ENCODE measurements around the gene CHRNA3.
"Not testable (repeated sequence)": the region's sequence is repeated elsewhere in the genome, so short reads cannot be mapped to it uniquely, and the experiment has no call there.

CHRNA3 gene

DNA sequence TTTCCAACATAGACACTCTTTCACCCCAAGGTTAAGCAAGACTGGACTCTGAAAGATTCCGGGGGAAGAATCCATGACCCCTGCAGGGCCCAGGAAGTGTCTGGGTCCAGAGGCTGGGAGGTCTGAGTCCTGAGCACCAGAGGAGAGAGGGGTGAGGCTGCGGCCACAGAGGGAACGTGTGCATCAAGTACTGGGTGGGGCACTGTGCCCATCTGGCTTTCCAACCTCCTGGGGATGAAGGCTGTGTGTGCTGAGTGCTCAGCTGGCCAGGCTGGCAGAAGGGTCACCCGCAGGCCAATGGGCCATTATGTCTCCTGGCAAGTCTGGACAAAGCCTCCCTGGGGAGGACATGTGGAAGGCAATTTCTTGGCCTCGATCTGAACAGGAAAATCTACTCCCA is 3.3 kb downstream of the CHRNA3 start:
- no peak for DNase-seq (ENCODE audit: low spot score)

DNA sequence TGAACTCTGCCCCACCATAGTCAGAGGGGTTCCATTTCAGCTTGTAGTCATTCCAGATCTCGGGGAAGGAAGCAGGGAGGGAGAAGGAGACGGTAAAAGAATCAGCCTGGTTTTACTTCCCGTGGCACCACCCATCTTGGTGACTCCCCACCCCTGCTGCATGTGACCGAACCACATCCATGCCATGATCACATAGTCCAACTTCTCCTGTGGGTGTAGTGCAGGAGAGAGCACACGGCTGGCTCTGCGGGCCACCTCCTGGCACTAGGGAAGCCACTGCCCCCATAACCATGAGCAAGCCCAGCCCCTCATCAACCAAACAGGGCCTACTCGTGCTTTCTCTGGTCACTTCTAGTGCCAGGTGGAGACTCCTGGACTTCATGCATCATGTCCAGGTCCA is 3.7 kb downstream of the CHRNA3 start:
- DNase-seq (ENCODE audit: low spot score) = no peak

DNA sequence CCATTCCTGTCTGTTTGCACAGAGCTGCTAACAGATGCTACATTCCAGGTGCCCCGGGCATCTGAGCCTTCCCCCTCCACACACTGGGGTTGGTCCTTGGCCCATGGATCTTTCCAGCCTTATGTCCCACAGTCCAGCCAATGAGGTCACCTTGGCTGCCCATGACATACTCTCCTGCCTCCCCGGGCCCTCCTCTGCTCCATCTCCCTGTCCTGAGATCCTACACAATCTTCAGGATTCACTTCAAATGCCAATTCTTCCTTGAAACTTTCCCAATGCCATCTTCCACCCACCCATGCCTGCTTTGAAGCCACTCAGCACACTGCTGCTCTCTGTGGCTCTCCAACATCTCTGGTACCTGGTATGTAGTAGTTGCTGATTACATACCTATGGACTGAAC is 4.3 kb downstream of the CHRNA3 start:
- no peak for DNase-seq (ENCODE audit: low spot score)

DNA sequence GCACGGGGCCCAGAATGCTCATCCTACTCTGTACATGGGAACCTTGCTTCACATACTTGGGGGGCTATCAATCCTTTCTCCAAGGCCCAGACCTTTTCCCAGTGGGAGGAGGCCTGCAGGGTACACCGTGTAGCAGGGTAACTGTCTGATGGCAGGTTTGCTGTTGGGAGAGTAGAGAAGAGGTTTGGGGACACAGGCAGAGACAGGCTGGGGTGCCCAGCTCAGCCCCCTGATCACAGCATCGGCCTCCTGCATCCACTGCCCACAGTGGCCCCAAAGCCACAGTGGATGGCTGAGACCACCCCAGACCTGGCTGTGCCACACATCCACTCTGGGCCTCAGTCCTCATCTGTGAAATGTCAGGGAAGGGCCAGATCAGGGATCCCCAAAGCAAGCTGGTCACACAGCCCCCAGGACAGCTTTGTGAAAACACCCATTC is 5.6 kb downstream of the CHRNA3 start:
- peak; percentile 26 for DNase-seq (ENCODE audit: low spot score)

DNA sequence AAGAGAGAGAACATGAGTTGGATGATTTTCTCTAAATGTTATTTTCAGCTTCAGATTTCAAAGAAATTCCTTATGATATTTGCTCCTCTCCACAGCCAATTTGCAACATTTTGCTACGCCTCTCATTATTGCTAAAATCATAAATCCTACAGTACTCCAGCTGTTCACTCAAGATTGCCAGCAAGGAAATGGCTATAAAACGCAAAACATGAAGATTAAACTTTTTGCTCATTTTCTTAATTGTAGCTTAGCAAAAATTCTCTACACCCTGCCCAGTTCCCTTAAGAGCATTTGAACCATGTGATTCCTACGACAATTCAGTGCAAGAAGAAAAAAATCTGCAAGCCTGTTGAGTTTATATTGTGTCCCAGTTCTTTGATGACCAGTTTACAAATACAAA is 6.8 kb downstream of the CHRNA3 start:
- DNase-seq (ENCODE audit: low spot score) = no peak

DNA sequence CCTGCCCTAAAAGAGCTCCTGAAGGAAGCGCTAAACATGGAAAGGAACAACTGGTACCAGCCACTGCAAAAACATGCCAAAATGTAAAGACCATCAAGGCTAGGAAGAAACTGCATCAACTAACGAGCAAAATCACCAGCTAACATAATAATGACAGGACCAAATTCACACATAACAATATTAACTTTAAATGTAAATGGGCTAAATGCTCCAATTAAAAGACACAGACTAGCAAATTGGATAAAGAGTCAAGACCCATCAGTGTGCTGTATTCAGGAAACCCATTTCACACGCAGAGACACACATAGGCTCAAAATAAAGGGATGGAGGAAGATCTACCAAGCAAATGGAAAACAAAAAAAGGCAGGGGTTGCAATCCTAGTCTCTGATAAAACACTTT is 11.2 kb downstream of the CHRNA3 start:
- not testable (repeated sequence) for DNase-seq (ENCODE audit: low spot score)

DNA sequence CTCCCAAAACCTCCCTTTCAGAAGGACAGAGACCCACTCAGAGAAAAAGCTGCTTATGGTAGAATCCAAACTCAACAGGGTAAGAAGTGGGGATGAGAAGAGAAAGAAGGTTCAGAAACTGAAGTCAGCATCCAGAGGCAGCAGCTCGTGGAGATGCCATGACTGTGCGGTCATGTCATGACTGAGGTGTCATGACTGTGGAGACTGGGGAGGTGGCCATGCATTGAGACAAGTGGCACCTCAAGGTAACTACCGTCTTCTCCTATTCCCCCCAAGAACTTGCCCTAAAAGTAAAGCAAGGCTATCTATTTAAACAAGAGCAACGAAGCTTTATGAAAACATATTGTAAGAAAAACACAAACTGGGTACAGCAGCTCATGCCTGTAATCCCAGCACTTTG is 15.1 kb downstream of the CHRNA3 start:
- DNase-seq (ENCODE audit: low spot score) = no peak

DNA sequence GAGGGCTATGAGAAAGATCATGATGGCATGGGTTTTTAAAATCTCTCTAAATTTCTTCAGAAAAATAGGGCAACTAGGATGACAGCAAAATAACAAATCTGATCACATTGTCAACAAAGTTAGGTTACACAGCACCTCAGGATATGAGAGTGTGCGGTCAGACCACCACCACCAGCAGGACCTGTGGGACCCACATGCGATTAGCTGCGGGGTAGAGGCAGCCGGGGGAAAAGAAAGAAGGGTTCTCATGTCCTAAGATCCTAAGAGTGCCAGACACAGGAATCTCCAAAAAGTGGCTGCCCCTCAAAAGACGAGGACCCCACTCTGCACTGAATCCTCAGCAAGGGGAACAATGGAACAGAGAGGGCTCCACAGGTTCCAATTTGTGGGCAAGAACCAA is 15.6 kb downstream of the CHRNA3 start:
- no peak for DNase-seq (ENCODE audit: low spot score)

DNA sequence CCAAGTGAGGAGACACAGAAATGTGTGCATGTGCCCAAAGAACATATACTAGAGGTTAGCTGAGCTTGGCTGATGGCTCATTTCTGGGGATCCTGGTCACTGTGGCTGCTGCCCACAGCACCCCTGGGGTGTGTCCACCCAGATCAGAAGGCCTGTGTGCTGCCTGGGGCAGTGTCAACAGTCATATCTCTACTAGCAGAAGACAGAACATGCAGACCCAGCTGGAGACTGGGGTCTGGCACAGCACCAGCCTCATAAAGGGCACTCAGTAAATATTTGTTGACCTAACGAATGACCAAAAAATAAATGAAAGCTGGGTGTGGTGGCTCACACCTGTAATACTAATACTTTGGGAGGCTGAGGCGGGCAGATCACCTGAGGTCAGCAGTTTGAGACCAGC is 16.4 kb downstream of the CHRNA3 start:
- no peak for DNase-seq (ENCODE audit: low spot score)

DNA sequence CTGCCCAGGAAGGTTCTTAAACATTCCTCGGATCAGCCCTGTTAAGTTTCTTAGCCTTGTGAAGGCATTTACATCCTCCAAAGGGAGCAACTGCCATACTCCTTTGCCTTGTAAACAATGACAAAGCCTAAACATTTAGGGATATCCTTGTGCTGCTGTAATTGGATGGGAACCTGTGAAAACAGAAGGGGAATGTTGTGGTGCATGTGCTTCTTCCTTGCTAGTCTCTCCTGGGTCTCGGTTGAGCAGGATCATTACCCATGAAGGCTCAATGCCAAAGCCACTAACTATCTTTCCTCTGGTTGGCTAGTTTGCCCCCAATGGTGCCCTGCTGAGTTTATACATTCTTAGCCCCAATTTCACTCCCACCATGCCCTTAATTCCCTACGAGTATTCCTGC is 17.3 kb downstream of the CHRNA3 start:
- no peak for DNase-seq (ENCODE audit: low spot score)

DNA sequence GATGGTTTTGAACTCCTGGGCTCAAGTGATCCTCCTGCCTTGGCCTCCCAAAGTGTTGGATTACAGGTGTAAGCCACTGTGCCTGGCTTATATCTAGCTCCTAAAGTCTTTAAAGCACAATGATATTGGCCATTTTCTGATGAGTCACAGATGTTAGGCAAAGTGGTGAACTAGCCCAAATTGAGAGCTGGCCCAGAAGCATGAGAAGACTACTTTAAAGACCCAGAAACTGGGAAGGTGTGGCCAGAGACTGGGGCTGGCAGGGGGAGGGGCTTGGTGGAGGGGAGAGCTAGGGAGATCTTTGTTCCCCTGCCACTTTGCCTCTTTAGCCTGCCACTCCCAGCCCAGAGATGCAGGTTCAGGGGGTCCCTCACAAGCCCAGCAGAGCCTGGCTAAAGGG is 21.6 kb downstream of the CHRNA3 start:
- no peak for DNase-seq (ENCODE audit: low spot score)

DNA sequence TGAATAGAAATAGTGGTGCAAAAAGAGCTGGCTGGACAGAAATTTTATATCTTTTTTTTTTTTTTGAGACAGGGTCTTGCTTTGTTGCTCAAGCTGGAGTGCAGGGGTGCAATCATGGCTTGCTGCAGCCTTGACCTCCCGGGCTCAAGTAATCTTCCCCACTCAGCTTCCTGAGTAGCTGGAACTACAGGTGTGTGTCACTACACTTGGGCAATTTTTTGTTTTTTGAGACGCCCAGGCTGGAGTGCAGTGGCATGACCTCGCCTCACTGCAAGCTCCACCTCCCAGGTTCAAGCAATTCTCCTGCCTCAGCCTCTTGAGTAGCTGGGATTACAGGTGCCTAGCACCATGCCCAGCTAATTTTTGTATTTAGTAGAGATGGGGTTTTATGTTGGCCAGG is 22.4 kb downstream of the CHRNA3 start:
- DNase-seq (ENCODE audit: low spot score) = no peak

DNA sequence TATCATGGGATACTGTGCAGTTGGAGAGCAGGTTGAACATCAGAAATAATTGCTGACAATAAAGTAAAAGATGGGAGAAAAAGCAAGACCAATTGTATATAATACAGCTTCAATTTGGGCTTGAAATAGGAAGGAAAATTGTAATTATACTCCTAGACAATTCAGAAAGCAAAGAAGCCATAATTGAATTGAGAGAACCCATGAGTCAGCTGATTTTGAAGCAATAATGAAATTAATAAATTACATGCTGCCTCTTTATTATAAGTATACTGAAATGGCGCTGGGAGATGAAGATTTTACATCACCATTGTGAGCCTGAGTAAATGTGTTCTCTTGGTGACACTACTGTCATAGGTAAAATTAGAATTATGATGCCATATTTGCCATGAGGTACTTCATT is 23.2 kb downstream of the CHRNA3 start:
- no peak for DNase-seq (ENCODE audit: low spot score)

DNA sequence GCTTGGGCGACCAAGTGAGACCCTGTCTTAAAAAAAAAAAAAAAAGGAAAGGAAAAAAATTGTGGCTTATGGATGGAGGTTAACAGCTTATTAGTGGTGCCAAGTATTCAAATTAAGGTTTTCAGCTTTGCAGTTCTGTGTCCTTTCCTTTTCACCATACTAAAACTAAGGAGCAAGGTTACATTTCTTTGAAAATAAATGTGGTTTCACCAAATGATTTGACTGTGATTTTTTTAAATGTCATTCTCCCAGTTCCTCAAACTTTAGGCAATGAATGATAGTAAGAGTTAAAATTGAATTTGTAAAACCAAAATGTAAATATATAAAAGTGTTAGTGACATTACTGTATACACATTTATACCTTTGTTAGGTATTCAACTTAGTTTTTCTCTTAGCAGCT is 45.9 kb downstream of the CHRNA3 start:
- DNase-seq (ENCODE audit: low spot score) = no peak

DNA sequence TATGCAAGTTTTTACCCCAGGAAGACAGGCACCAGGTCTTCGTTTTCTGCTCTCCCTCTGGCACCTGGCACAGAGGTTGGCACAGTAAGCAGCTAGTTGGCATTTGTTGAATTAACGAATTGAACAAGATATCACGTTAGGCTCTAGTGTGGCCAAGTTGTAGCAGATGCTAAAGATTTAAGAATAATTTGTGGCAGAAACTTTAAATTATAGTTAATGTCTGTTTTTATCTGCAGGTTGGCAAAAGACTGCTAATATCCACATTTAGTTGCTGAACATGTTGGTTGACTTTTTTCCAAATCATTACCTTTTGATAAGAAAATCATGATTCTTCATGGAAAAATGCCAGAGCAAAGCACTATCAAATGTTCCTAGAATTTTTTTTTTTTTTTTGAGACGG is 47.4 kb downstream of the CHRNA3 start:
- DNase-seq (ENCODE audit: low spot score) = no peak

DNA sequence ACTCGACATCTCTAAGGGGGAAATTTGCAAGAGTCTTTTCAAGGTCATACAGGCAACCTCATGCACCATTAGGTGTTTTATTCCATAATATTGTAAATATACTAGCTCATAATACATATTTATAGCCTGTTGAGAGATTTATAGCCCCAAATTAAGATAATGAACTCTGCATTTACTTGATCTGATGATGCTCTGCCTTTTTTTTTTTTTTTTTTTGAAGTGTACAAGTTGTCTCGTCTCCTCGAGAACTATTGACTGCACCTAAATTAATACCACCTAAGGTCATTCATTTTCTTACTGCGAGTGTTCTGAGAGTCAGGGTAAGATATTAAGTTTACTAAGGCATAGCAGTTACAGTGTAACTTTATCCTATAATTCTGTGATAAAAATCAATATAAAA is 49.4 kb downstream of the CHRNA3 start:
- no peak for DNase-seq (ENCODE audit: low spot score)

DNA sequence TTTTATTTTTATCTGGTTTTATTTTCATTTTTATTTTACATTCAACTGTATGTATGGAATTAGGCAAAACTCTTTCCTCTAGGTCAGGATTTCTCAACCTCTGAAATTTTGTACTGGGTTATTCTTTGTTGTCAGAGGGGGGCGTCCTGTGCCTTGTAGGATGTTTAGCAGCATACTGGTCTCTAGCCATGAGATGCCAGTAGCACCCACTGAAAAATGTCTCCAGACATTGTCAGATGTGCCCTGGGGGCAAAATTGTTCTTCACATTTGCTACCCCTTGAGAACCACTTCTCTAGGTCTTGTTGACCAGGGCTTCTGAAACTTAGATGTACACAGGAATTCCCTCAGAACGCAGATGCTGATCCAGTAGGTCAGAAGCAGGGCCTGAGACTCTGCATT is 50.1 kb downstream of the CHRNA3 start:
- no peak for DNase-seq (ENCODE audit: low spot score)

DNA sequence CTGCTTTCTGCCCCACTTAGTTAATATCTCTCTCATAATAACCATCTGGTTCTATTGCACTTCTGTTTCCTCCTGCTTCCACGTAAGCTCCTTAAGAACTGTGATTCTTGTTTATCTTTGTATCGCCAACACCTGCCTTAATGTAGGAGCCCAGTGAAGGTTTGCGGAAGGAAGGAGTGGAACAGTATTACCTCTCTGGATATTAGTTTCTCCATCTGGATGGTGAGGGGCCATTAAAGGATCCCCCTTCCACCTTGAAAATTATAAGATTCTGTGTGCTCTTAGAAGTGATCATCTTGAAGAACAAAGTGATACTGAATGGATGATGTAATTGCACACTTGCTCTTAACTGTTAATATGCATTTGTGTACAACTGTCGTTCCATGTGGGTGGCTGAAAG is 53.3 kb downstream of the CHRNA3 start:
- no peak for DNase-seq (ENCODE audit: low spot score)

DNA sequence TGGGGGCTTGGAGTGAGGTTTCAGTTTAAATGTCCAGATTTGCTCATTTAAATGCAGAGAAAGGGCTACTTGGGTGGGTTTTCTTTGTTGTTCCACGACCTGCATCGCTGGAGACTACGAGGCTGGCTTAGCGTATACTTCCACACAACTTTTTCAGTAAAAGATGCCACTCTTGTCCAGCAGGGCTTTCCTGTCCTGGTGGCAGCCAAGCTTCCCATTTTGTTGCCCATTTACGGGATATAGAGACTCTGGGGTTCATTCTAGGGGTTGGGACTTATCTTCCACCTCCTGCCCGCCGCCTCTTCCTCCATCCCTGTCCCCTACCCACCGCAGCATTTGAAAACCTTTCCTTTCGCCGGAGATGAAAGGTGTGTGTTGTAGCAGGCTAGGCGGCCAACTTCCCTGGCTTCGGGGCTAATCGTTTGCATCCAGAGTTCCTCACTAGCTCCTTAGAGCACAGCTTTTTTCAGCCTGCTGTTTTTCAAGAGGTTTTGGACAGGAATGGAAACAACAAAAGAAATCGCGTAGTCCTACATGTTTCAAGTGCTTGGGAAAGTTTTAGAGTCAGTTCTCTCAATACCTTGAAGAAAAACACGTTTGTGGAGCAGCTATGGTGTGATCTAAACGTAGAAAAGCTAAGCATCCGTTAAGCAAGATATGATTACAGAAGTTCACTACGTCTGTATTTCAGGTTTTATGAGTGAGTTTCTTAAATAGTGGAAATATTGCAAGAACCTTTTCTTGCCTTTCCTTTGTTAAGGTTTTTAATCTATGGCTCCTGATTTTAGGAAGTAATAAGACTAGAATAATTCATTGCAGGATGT is 54.6 kb downstream of the CHRNA3 start:
- no peak for DNase-seq (ENCODE audit: low spot score)

DNA sequence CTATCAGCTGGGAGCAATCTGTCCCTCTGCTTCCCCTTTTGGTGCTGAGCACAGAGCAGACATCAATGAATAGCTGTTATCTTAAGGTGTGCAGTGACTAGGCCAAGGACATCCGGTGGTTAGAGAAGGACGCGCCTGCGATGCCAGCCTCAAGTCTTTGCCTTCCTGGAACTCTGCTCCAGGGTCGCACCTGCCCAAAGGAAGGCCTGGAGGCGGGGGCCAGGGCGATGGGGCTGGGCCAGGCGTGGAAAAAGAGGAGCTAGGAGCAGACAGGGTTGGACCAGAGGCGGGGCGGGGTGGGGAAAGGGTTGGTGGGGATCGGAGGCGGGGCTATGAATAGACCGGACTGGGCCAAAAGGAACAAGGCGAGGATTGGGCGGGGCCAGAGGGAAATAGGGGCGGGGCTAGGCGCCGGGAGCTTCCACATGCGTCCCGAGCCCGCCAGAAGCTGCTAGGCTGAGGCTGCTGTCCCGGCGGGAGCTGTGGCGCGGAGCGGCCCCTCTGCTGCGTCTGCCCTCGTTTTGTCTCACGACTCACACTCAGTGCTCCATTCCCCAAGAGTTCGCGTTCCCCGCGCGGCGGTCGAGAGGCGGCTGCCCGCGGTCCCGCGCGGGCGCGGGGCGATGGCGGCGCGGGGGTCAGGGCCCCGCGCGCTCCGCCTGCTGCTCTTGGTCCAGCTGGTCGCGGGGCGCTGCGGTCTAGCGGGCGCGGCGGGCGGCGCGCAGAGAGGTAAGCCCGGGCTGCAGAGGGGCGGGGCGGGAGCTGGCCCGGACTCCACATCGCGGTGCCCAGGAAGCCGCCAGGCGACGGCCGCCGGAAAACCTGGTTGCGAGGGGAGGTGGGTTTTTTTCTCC is 55.5 kb downstream of the CHRNA3 start, which contains the start of gene CHRNA5:
TSS of gene CHRNA5 (plus strand) at position 424 of the 854 bp plus-strand sequence. CDS start at position 624, 200 bp downstream.
- peak; percentile 98 for DNase-seq (ENCODE audit: low spot score)

DNA sequence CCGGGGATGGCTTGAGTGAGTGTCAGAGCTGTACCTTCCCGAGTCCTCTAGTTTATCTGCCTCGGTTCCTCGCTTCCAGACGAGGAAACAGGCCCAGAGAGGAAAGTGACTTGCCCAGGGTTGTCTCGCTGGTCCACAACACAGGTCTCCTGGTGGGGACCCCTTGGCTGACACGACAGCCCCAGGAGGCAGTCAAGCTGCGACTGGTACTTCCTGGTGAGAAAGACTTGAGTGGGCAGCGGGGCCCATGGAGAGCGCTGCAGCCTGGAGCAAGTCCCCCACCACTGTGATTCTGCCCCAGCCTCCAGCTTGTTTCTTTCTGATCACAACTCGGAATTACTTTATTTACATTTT is 56.1 kb downstream of the CHRNA3 start:
- DNase-seq (ENCODE audit: low spot score) = peak; percentile 46

DNA sequence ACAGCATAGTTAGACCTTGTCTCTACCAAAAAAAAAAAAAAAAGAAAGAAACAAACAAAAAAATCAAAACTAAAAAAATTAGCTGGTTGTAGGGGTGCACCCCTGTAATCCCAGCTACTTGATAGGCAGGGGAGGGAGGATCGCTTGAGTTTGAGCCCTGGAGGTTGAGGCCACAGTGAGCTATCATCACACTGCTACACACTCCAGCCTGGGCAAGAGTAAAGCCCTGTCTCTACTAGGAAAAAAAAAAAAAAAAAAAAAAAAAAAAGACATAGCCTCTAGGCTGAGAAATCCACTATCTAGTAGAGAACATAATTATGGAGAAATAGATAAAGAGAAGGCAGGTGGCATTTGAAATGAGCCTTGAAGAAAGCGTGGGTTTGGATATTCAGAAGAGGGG is 57.7 kb downstream of the CHRNA3 start:
- no peak for DNase-seq (ENCODE audit: low spot score)

DNA sequence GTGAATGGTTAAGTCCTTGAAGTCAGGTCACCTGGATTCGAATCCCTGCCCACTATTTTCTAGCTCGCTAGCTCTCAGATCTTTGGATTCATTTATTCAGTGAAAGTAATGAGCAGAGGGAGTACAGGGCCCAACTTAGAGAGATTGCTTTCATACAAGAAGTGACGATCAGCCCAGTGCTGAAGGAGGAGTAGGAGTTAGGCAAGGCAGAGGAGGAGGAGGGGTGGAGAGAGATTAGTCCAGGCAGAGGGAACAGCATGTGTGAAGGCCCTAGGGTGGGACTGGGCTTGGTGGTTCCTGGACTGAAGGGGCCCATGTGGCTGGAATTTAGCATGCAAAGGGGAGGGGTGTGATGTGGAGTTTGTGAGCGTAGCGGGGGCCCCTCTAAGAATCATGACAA is 59.3 kb downstream of the CHRNA3 start:
- DNase-seq (ENCODE audit: low spot score) = no peak
